Measurements from ENCODE around the gene CYSLTR2.

CYSLTR2 gene

DNA sequence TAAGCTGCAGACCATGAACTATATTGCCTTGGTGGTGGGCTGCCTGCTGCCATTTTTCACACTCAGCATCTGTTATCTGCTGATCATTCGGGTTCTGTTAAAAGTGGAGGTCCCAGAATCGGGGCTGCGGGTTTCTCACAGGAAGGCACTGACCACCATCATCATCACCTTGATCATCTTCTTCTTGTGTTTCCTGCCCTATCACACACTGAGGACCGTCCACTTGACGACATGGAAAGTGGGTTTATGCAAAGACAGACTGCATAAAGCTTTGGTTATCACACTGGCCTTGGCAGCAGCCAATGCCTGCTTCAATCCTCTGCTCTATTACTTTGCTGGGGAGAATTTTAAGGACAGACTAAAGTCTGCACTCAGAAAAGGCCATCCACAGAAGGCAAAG lies 53.7 kb downstream of the CYSLTR2 start:
- no peak for DNase-seq

DNA sequence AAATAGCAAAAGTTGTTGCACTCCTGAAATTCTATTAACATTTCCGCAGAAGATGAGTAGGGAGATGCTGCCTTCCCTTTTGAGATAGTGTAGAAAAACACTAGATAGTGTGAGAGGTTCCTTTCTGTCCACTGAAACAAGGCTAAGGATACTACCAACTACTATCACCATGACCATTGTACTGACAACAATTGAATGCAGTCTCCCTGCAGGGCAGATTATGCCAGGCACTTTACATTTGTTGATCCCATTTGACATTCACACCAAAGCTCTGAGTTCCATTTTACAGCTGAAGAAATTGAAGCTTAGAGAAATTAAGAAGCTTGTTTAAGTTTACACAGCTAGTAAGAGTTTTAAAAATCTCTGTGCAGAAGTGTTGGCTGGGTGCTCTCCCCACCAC lies 55.0 kb downstream of the CYSLTR2 start:
- DNase-seq: no peak

DNA sequence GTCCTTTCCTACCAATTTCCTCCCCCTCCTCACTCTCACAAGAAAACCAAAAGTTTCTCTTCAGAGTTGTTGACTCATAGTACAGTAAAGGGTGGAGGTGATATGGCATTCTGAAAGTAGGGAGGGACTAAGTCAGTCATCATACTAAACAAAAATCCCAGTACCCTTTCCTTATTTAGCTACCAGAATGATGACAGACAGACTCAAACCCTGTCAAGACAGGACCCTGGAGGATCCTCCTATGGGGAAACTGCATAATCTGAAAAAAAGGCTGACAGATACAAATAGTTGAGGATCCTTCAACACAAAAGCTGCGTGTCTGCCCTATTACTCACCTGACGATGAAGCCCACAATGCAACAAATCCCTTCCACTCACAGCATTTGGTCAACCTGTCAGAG lies 55.5 kb downstream of the CYSLTR2 start:
- DNase-seq: no peak

DNA sequence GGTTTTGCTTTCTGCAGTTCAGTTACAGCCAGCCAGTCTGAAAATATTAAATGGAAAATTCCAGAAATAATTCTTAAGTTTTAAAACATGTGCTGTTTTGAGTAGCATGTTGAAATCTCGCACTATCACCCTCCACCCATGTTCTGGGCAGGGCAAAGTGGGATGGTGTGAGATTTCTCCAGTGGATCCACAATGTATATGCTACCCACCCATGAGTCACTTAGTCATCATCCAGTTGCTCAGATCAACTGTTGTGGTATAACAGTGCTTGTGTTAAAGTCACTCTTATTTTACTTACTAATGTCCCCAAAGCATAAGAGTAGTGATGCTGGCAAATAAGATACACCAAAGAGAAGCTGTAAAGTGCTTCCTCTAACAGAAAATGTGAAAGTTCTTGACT lies 56.4 kb downstream of the CYSLTR2 start:
- no peak for DNase-seq

DNA sequence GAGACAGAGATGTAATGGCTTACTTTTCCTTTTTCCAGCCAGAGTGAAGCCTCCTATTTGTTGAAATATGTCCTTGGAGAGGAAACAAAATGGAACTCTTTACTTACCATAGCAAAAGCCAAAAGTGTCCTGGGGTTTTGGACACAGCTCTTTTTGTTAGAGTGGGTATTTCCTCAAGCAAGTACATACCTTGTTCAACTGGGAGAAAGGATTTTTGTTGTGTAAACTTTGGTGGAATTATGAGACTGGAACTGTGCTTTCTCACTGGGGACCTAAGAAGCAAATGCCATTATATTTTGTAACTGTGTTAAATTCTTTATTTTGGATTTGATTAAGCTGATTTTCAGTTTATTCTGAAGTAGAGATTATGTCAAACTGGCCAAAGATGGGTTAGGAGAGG lies 58.4 kb downstream of the CYSLTR2 start:
- no peak for DNase-seq

DNA sequence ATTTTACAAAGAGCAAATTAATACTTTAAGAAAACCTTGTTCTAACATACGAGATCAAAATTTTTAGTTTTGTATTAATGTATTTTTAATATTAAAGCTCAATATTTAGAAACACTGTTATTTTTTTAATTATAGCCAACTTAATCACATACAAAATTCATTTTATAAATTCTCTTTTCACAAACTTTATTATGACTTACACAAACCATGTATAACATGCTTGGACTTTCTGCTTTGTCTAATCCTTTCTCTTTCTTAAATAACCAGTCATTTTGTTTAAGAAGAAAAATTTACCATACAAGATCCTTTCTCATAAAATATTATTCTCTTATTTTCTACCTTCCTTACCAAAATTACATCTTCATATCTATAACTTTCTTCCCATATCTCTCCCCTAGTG lies 62.2 kb downstream of the CYSLTR2 start:
- DNase-seq: no peak

DNA sequence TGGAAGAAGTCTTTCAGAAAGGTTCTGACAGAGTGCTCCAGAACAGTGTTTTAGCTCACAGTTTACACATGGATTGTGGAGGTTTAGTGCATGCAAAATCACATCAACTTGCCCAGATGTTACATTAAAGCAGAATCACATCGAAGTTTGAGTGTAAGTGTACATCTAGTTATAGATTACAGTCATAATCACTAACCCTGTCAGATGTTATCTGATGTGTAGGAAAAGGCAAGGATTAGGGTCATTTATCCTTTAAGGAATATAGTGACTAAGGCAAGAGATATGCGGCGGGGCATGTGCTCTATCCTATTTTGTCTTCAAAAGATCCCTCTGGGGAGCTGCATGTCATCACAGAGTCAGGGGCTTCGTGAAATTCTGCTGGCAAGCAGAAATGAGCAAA lies 66.9 kb downstream of the CYSLTR2 start:
- DNase-seq: no peak

DNA sequence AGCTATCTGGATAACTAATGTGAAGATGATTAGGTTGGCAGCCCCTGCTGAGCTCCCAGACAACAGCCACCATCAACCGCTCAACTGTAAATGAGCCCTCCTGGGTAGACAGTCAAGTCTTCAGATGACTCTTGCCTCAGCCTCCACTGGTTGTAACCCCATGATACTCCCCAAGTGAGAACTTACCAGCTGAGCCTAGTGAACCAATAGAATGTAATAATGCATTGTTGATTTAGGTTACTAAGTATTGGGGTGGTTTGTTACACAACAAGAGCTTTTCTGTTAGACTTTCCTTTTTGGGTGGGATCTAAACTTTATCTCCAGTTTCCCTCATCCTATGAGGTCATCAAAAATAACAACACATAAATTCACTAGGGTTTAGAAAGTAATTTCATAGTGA lies 69.4 kb downstream of the CYSLTR2 start:
- DNase-seq: no peak

DNA sequence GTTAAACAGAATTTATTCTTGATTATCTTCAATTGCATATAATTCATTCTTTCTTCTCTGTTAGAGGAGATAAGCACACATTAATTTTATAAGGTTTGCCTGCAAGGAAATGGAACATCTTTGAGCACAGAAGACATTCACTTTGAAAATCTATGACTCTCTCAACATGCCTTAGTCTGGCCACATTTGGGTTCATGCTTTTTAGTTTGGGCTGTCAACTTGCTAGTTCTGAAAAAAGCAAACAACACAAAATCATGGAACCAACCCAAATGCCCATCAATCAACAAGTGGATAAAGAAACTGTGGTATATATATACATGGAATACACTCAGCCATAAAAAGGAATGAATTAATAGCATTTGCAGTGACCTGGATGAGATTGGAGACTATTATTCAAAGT lies 71.5 kb downstream of the CYSLTR2 start:
- no peak for DNase-seq

DNA sequence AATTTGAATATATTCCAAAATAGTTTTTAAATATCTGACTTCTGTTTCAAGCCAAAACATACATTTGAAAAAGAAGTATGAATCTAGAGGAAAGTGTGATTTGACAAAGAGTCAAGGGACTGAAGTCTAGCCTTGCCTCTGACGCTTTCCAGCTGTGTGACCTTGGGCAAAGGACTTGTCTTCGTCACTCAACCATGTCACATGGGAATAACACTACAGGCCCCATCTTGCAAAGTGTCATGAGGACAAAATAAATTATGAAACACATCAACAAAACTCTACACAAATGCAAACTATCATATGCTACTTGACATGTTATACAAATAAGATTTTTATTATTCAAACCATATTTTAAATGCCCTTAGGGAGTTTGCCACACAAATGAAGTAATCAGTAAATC lies 73.0 kb downstream of the CYSLTR2 start:
- DNase-seq: no peak

DNA sequence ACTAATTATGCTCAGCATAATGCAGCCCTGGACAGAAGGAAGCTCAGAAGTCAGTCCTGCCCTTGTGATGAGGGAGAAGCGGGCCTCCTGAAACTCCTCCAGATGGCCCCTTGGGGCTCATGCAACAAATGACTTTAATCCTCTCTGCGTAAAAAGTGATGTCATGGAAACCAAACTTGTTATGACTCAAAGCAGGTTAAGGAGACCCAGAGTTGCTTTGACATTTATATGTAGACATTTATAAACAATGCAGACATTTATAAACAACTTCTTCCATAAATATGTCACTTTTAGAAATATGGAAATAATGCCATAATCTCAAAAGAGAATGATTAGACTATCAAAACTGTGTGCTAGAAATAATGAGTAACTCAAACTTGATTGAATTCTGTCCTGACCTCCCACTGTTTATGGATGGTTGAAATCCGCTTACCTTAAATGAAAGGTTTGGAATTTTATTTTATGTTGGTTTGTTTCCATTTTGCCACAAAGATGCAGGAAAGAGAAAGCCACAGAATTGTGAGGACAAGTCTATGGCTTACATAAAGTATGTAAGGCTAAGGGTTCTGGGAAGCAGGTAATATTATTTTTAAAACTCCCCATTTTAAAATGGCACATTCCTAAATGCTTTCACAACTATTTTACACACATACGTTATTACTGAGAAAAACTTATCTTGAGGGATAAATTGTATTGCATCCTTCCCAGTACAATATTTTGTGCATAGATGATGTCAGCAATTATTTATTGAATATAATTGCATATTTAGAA lies 73.7 kb downstream of the CYSLTR2 start:
- DNase-seq: no peak

DNA sequence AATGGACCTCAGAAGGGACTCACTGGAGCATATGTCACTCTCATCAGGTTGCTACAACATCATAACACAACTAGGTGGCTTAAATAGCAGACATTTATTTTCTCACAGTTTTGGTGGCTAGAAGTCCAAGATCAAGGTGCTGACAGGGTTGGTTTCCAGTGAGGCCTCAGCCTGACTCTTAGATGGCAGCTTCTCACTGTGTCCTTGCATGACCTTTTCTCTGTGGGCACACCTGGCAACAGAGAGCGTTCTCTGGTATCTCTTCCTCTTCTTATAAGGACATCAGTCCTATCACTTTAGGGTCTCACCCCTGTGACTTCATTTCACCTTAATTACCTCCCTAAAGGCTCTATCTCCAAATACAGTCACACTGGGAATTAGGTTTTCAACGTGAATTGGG lies 74.5 kb downstream of the CYSLTR2 start:
- DNase-seq: no peak

DNA sequence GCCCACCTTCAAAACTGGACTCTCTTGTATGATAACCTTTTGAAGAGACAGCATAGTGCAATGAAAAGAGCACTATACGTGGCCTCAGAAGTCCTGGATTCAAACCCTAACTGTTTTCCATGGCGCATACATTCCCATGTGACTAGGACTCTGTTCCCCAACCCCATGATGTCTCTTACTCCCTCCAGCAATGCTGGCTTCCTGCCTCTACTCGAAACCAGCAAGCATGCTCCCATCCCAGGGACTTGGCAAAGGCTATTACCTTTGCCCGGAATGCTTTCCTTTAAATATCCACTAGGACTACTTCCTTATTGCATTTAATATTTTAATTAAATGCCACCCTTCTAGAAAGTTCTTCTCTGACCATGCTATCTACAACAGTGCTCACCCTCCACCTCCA lies 75.1 kb downstream of the CYSLTR2 start:
- no peak for DNase-seq

DNA sequence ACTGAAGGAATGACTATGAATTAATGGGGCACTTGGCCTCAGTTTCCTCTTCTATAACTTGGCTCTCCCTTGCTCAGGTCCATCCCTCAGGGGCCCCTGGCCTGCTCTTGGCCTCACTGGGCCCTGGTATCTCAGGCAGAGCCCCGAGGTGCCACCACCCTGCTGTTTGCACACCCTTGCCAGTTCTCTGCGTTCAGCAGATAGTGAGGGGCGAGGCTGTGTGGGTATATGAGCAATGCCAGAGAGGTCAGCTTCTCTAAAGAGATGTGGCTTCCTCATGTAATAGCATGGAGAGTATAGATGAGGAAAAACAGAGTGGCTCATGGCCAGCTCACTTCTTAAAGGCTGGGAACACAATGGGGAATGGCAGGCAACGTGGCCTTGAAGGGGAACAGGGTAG lies 76.1 kb downstream of the CYSLTR2 start:
- DNase-seq: no peak

DNA sequence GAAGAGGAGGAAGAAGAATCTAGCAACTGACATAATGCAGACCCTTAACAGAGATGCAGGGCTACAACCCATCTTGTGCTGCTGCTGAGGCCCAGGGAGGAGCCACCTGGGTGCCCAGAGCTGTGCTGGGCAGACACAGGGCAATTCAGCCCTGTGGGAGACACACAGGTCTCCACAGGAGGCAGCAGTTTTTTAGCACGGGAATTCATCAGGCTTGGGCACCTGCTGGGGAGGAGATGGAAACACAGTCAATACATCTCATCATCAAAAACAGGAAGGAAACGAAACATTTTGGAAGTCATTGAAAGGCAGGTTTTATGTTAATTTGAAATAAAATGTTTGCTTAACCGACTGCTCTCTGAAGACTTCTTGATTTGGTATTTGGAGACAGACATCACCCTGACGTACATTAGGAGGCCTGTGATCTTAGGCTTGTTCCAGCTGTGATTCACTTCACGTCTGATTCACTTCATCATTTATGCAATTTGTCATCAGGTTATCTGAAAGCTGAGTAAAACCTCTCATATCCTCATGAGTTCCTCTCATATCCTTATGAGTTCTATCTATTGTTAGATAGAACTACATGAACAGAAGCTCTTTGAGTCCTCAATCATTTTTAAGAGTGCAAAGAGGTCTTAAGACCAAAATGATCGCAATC lies 77.4 kb downstream of the CYSLTR2 start:
- no peak for DNase-seq

DNA sequence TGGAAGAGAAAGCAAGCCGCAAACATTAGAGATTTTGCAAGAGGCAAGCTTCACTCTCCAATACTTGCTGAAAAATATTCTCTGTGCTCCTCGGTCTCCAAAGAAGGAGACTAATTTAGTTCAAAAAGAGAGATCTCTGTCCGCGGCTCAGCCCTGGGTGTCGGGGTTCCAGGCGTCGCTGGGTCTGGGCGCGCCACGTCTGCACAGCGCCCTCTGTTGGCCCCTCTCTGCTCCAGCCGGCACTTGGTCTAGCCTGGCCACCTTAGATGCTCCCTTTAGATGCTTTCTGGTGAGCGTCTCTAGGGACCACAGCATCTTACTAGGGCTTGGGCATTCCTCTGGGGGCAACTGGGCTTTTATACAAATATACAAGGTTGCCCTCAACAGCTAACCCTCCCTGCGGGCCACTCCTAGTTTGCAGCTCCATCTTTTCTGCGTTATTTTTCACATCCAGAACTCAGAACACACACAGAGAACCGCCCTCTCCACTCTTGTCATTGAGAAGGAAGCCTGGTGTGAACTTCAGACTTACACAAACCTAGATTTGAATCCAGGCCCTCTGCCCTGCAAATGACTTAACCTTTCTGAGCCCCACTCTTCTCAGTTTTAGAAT lies 78.3 kb downstream of the CYSLTR2 start:
- DNase-seq: no peak

DNA sequence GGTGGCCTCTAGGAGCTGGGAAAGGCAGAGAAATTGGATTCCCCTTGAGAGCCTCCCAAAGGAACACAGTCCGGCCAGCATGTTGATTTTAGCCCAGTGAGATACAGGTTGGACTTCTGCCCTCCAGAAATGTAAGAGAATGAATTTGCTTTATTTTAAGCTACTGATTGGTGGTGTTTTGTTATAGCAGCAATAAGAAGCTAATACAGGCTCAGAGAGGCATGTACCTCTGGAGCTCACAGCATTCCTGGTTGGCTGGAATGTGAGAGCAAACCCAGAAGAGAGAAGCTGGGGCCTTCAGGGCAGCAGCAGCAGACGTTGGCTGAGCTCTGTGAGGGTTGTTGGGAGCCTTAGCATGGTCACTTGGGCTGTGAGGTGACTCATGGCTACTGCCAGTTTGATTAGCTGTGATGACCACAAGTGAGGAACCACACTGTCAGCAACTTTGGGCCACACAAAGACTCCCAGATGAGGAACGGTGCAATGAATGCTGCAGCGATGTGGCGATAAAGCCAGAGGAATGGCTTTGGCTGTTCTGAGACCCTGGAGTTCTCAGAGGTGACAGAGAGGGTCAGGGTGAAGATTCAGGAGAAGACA lies 80.1 kb downstream of the CYSLTR2 start:
- no peak for DNase-seq

DNA sequence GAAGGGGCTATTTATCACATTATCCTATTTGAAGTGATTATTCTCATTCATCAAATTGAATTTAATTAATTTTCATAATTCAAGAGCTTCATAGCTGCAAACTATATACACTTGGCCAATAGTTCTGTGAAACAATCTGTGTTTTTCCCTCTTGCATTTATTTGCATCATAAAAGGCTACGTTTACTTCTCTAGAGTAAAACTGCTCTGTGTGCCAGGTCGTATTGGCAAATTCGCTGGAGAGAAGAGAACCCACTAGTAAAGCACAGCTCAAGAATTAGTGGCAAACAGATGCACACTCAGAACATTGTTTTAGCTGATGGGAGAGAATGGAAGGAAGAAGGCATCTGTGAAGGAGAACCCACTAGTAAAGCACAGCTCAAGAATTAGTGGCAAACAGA lies 81.8 kb downstream of the CYSLTR2 start:
- DNase-seq: no peak

DNA sequence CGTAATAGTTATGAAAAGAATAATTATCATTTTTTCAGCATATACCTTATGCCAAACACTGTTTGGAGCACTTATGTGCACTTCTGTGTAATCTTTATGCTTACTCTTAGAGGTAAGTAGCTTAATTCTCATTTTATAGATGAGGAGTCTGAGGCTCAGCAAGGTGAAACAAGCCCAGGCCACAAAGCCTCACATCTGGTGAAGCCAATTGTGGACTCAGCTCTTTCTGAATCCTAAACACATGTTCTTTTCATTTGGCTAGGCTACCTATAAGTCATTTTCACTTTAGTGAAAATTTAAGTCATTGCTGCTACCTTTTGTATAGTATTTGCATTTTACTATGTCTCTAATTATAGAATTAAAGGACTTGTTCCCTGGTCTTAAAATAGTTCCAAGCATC lies 84.0 kb downstream of the CYSLTR2 start:
- no peak for DNase-seq

DNA sequence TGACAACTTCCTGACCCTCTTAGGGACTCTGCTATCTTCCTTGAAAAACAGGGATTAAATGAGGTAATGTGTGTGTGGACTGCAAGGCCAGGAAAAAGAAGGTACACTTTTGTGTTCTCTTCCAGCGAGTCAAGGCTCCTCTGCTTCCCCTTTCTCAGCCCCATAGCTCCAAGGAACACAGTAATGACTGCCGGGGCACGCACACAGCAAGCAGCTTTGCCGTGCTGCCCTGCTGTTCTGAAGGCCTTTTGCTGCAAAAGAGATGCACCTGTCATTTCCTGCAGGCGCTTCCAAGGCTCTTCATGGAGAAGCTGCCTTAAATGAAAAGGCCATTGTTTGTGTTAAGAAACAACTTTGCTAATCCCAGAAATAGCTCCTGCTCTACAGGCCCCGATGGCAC lies 84.6 kb downstream of the CYSLTR2 start:
- no peak for DNase-seq

DNA sequence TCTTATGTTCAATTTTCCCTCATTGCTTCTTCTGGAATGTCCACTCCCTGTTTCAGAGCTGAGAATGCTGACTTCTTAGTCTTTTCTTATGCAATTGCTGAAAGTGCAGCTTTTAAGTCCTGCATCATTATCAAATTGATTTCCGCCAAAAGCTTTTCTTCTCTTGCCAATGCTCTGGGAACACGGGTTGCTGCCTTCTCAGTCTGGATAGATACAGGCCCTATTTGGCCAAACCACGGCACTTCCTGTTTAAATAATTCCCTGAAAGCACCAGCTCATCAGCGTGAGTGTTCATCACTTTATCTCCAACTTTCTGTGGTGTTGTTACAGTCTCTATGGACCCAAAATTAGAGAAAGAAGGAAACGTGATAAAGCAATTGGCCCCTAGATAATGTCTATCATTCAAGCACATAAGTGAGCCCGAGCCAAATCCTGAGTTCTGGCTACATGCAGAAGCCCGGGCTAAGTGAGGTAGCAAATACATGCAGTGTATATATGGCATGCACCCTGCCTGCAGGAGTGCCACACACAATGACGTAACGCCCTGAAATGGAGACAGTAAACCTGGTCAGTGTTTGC lies 85.7 kb downstream of the CYSLTR2 start:
- no peak for DNase-seq

DNA sequence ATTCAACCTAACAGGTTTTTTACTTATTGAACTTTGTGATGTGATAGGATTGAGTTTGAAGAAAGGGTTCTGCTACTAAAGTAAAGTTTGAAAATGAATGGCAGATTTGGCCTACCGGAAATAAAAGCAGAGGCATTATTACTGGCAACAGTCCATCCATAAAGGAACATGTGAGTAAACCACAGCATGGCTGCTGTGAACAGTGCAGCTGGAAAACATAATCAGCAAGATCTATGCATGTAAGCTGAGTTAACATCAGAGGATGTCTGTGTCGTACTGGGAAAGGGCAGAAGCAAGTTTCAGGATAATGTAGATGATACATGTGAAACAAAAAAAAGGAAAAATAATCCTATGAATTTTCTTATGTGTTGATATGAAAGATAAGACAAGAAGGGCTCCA lies 87.6 kb downstream of the CYSLTR2 start:
- DNase-seq: no peak

DNA sequence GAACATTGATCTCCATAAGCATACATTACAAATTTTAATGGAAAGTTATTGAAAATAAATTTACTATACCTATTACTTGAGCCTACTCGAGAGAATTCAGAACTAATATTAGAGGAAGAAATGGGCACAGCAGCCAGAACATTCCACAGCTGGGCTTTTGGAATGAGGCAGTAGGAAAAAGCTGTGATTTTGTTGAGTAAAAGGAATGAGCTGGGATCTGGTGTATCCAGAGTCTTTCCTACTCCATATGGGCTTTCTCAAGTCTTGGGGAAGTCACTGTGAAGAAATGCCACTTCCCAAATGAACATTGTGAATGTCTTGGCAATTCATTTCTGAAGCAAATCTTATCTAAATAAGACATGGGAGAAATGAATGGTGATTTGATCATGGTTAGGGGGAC lies 93.1 kb downstream of the CYSLTR2 start:
- no peak for DNase-seq

DNA sequence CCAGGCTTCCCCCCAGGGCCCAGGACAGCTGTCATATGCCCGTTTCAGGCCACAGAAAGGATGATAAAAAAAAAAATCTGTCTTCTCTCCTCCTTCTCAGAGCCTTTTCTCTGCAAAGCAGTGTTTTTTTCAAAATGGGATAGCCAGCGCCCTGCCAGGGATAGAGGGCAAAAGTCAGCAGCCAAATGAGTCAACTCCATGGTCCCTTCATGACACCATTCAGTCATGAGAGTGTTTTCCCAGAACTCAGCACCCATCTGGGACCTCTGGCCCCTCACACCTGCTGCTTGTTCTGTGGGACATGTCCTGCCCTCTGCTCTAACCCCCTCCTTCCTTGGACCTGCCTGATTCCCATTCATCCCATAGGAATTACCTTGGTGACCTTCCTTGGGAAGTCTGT lies 95.0 kb downstream of the CYSLTR2 start:
- no peak for DNase-seq

Measured in GOT3 (cell line).